HG03139 (cell line): ENCODE data around the gene WDR1.

Experiments
- ATAC-seq: cut with Tn5 transposase; IDR thresholded peaks from one replicate; pipeline ENCODE4 v1.9.1; 2021; ENCODE audit not compliant: unreplicated experiment

The WDR1 gene

DNA sequence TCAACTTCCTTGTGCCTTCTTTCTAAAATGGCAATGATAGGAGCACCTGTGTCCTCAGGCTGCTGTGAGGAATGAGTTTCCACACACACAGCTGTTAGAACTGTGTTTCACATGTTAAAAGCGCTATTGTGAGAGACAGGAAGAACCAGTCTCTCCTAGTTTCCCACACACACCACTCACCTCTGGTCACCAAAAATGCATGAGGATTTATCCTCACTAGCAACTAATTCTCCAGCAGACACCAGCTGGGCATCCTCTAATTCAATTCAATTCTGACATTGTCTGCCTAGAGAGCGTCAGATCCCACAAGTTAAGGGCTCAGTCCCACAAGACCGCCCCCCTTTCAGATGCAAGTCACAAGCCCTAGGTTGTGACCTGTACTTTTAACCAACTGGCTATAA is 66.3 kb downstream of the WDR1 start:
- ATAC-seq = no peak

DNA sequence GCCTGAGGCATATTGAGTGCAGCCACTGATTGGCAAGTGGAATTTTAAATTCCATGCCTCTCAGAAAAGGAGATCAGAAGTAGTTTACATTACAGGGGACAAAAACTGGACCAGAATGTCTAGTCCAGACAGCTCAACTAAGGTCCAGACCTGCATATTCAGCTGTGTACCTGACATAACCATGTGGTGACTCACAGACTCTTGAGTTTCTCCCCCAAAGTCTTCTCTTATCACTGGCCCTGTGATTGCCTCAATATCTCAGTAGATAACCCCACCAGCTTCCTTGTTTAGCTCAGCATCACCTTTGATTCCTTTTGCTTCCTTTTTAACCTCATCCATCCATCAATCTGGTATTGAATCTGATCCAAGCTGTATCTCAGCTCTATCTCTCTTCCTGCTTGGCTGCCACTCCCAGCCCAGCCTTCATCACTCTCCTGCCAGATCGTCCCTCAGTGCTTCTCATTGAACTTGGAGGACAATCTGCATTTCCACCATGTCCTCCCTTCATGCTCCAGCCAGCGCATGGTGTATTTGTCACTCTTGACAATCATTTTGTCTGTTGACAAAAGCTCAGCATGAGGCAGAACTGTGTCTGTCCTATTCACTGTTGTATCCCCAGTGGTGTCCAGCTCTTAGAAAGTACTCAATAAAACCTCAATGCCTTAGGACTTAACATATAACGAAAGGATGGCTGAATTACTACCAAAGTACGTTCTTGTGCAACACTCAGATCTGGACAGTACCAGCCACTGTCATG is 67.5 kb downstream of the WDR1 start:
- ATAC-seq = no peak

DNA sequence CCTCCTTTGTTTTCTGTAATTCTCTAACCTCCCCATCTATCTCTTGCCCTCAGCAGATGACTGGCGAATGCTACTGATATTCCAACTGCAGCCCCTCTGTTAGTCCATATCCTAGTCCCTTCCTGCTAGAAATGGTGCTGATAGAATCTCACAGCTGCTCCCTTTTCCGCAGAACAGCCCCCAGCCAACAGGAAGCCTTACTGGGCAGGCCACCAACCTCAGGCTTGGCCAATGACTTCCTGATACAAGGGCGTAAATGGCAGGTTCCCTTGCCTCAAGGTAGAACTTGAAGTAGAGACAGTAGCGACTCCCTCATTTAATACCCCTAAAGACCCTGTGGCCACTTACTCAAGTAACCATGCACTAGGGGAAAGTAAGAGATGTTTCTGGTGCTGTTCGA is 68.6 kb downstream of the WDR1 start:
- ATAC-seq = no peak

DNA sequence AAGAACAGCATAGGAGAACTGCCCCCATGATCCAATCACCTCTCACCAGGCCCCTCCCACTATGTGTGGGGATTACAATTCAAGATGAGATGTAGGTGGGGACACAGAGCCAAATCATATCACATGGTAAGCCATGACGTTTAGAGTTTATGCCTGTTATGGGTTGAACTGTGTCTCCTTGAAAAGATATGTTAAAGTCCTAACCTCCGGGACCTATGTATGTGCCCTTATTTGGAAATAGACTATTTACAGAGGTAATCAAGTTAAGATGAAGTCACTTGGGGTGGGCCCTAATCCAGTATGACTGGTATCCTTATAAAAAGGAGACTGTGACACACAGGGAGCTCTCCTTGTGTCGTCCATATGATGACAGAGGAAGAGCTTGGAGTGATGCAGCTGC is 70.1 kb downstream of the WDR1 start:
- no peak for ATAC-seq

DNA sequence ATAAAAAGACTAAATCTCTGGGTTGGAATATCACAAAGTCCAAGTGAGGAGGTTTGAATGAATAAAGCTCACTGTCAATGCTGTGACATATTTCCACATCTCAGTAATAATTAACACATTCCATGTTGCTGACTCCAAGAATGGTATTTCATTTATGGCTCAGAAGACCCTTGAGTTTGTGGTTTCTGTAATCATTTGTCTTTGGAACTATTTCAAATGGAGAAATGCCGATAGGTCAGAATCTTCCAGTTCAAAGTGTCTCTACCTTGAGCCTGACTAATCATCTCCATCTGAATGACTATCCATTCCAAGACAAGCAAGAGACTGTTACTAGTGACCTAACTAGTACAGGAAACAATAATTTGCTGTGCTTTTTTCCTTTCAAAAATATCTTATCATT is 71.1 kb downstream of the WDR1 start:
- ATAC-seq = no peak

DNA sequence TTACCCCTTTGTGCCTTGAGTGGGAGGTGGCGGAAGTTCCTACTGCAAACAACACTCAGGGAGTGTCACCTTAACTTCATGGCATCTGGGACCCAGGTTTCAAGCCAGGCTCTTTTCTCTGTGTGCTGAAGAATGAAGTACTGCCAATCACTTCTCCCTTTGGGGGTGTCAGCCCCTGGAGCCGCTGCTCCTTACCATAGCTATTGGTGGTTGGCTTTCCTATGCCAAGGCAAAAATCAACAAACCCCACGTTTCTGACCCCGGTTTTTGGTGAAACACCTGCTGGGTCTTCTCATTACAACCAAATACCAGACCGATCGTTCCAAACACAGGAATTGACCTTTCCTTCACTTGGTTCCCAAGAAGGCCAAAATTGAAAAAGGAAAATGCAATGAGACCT is 75.6 kb downstream of the WDR1 start:
- no peak for ATAC-seq

DNA sequence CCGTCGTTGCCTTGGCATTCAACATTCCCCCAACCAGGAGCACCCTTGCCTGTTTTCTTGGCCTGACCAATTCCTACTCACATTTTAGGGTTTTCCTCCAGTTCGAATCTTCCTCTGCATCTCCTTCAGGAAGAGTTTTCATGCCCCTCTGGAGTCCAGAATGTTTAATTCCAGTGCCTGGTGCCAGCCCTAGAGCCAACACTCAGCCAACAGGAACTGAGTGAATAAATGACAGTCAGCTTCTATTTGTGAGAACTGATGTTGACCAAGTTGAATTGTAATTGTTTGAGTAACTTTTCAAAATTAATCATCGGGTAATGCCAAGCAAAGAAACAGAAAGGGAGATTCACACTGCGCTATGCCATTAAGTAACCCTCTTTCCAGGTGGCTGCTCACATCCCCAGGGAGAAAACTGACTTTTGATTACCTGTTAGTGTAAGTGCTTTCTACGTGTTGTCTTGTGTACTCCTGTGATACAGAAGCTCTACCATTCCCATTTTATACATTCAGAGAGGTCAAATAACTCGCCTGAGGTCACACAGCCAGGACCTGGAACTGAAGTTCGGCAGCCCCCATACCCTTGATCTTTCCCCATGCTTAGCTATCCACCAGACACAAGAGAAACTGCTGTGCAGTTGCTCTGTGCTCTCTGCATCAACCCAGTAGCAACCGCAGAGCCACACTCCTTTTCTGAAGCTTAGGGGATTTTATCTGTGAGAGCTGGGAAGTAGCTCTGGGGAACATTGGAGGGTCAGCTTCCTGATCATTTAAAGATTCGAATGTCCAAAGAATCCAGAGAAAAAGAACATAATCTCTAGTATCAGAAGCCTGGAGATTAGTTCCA is 76.3 kb downstream of the WDR1 start:
- no peak for ATAC-seq

DNA sequence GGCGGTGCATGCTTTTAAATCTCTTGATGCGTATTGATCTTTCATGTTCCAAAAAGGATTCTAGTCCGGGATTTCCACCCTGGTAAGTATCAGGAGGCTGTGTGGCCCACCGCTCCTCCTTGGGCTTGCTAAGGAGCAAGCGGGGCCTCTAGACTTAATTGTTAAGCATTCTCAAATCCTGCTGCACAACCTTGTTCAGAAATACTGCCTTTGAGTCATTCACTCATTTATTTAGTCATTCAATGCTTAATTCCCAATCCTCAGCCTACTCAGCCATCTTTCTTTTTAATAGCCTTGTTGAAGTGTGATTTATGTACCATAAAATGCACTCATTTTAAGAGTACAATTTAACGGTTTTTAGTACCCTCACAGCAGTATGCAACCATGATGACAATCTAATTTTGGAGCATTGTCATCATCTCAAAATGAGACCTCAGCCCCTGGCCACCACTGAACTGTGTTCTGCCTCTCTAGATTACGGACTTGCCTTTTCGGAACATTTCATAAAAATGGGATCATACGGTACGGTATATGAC is 79.7 kb downstream of the WDR1 start:
- no peak for ATAC-seq

DNA sequence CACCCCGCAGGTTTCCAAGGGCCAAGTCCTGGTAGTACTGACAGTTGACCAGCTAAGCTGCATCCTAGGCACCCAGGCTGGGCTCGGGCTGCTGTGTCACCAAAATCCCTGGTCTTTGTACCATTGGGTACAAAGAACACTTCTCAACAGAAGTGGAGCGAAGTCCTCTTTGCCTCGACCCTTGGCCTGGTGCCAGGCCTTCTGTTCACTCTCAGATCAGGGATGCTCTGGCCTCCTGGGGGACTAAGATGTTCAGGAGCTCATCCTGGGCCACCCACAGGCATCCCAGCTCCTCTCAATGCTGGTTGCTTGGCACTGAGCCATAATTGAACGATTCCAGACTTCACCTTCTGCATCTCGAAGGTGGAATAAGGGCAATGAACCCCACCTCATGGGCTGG is 81.5 kb downstream of the WDR1 start:
- no peak for ATAC-seq

DNA sequence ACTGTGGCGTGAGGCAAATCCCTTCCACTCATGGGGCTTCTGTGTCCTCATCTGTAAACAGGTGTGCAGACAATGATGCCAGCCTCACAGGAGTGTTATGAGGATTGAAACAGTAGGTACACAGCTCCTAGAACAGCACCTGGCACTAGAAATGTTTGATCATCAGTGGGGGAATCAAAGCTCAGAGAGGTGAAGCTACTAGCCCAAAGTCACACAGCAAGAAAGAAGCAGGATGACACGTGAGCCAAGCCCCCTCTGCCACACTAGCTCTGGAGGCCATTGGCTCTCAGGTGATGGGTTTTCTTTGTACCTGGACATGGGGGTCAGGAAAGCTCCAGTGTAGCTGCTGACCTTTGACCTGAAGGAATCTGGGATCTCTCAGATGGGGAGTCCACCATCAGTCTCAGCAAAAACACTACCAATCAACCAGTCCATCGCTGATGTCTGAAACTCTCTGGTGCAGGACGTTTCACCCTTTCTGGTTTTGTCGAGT is 81.9 kb downstream of the WDR1 start:
- ATAC-seq = no peak

DNA sequence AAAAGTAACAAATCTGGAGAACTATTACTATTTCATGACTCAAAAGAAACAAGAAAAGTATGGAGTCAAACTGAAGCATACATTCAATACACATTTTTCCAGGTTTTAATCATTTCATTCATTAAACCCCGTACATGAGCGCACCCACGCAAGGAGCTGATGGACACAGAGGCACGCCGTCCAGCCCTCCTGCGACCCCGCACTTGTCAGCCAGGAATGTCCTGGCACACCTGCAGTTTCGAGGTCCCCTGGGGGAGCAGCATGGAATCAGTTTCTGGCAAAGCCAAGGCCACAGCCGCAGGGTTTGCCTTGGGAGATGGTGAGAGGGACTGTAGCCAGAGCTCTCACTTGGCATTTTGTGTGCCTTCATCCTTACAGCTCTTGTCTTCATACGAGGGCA is 82.5 kb downstream of the WDR1 start:
- ATAC-seq = no peak

DNA sequence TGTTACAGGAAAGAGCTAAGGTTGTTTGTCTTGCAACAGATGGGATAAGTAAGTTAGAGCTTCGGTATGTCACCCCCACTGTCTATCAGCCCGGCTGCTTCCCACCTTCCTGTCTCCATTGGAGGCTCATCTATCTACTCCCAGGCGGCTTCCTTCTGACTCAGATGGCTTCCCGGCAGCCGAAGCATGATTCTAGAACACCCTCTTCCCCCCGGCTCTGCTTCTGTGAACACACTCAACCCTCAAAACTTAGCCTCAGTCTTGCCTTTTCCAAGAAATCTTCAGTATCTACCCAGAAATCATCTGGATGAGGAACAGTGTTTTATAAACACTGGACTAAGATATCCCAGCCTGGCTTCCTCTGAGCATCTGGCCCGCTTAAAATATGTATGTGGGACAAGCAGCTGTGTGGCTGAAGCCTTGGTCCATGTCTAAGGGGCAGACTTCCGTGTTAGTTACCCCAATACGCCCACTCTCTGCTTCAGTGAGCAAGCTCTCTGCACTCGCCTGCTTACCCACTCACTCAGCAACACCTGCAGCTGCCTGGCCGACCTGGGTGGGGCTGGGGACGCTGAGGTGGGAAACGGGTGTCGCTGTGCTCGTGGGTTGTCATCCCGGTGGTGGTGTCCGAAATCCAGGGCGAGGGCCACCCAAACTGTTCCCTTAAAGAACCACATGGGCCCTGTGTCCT is 83.3 kb downstream of the WDR1 start:
- no peak for ATAC-seq

DNA sequence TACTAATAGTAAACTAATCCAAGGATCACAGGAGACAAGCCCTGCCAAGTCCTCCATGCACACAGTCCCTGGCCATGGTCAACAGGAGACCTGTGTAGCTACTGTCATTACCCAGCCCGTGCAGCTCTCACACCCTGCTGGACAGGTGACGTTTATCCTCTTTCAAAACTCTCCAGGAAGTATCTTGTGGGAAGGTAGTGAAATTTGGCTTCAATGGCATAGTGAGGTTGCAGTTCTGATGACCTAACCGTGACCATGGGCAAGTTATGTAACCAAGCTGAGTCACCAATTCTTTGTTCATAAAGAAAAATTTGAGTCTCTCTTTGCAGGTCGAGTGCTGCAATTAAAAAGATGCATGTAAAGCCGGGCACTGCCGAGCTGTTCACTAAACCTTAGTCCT is 84.0 kb downstream of the WDR1 start:
- ATAC-seq = no peak

DNA sequence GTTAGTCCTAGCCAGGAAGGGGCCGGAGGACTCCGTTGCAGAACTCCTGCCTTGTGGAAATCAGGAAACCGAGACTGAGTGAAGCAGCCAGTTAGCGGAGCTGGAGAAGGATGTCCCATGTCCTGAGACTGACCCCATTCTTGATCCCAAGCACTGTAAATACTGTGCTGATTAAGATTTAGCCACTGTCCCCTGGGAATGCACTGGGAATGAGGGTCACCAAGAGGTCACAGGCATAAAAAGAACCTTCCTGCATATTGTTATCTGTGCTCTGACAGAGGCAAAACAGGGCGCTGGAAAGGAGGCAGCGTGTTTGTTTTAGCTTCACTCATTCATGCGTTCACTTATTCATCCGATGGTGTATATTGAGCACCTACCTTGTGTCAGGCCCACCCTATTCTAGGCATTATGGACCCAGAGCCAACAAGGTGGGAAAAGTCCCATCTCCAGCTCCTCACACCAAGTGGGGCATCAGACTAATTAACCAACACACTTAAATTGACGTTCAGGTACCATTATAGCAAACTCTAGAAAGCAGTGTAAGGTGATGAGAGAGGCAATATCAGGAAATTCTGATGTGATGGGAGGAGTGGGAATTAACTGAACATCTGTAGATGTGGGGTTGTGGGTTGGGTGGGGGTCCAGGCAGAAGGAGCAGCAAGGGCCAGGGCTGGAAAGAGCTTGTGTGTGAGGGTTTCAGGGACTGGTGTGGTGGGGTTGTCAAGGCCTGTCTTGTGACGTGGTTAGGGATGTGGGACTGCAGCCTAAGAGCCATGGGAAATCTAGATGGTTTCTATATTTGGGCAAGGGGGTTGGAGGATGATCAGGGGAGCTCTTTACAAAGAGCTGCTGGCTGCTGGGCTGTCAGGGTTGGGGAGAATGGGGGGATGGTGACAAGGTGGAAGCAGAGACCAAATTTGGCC is 84.7 kb downstream of the WDR1 start:
- no peak for ATAC-seq

DNA sequence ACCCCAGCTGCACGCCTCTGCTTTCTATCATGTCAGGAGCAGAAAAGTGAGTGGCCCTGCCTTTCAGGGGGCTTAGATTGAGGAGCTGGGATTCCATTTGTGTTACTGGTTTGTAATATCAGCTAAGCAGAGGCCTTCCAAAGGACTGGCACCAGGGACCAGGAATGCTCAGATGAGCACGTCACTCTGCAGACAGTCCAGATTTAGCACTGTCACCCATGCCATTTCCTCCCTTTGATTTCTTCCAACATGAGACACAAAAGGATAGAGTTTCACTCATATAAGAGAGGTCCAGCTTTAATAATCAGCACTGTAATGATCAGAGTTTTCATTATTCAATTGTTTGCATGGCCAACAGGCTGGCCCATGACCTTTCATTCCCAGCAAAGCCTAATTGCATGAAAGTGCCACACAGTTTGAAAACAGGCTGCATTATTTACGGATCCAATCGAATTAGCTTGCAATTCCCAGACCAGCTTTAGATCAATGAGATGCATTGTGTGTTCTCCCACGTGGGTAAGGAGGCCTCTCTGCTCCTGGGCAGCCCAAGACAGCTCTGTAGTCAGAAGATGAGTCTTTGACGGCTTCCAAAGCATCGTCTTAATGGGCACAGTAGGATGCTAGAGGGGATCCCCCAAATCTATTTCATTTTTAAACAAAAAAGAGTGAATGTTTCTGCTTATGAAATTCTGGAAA is 85.5 kb downstream of the WDR1 start:
- no peak for ATAC-seq

DNA sequence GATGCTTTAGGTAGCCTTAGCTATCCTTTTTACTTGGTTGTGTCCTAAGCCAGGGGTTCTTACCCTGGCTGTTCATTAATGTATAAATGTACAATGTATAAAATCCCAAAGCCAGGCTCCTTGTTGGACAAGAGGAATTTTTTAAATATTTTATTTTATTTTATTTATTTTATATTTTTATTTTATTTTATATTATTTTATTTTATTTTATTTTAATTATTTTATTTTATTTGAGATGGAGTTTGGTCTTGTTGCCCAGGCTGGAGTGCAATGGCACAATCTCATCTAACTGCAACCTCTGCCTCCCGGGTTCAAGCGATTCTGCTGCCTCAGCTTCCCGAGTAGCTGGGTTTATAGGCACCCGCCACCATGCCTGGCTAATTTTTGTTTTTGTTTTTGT is 87.2 kb downstream of the WDR1 start:
- ATAC-seq = no peak

DNA sequence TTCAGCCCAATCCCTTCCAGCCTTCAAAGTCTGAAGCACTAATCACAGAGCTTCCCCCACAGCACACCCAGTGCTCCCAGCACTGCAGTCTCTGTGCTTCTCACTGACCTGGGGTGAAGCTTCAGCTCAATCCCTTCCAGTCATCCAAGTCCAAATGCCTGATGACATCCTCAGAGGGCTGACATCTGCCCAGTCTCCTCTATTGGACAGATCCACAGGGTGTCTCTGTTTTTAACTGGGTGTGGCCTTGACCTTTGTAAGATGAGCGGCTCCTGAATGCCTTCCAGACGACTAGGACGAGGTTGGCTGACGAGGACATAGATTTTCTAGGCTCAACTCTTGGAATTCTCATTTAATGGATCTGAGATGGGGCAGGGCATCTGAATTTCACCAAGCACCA is 87.7 kb downstream of the WDR1 start:
- no peak for ATAC-seq

DNA sequence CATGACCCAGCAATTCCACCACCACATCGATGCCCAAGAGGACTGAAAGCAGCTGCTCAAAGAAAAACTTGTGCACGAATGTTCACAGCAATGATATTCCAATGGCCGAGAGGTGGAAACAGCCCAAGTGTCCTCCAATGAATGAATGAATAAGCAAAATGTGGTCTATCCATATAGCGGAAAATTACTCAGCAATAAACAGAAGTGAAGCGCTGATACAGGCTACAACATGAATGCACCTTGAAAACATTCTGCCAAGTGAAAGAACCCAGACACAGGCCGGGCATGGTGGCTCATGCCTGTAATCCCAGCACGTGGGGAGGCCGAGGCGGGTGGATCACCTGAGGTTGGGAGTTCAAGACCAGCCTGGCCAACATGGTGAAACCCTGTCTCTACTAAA is 90.1 kb downstream of the WDR1 start:
- ATAC-seq = no peak

DNA sequence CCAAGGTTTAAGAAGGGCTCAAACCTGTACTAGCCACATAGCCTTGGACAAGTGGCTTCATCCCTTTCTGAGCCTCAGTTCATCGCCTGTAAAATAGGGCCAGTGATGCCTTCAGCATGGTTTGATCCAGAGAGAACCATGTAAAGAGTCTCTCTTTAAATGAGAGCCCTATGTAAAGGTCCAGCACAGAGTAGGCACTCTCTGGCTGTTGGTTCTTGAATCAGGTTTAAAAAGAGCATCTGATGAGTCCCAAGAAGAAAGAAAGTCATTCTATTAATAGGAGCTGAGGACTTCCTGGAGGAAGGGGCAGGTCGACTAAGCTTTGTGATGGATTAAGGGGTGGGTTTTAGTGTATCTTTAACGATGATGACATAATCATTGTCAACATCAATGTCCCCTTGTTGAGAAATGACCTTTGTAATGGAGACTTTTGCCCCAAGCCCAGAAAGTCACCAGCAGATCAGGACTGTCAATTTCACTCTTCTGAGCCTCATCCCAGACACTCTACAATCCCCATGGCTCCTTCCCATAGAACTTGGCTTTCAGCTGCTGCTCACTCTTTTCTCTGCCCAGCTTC is 91.3 kb downstream of the WDR1 start:
- no peak for ATAC-seq
